GM13976 (cell line): ENCODE results near the gene ADCY2.

Source experiments
- DNase-seq: peaks from one replicate; pipeline ENCODE4 v3.0.0; 2012; ENCODE audit warnings: low spot score
- CTCF ChIP-seq: IDR thresholded peaks from 2 replicates; pipeline ENCODE4 v1.5.1; 2012; ENCODE audit warnings: borderline replicate concordance, mild to moderate bottlenecking; ENCODE audit not compliant: insufficient read depth; ENCODE audit errors: extremely low read depth, missing control alignments, control extremely low read depth
- in situ Hi-C: fragments of 300-500 bp; cut with MboI; formaldehyde crosslinking; loops from one replicate; pipeline ENCODE4 v1.12.0; 2022; ENCODE audit warnings: low sequenced_read_pairs, mixed read lengths, inconsistent platforms; ENCODE audit not compliant: unreplicated experiment

Gene ADCY2

DNA sequence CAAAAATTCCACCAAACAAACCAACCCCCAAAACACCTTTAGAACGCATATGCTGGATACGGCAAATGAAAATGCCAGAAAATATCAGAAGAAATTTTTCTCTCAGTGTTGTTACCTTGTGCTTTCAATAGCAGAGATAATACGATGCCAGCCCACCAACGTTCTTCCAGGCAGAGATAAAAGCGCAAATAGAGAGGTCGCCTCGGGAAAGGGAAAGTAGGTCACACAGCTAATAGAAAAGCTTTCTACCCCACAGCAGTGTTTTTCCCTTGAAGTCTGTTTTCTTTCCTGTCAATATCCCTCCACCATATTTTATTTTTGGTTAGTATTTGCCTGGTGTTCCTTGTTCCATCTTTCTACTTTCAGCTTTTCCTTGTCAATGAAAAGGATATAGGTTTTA is 353.7 kb downstream of the ADCY2 start:
- in situ Hi-C loops = no loop called here
- no peak for TF ChIP-seq CTCF
- DNase-seq = no peak

- in situ Hi-C loops = no loop called here
- no peak for TF ChIP-seq CTCF
- DNase-seq = no peak
Observed at GRCh38 chr5:7751874-7752273, 355.9 kb downstream of the ADCY2 start.

DNA sequence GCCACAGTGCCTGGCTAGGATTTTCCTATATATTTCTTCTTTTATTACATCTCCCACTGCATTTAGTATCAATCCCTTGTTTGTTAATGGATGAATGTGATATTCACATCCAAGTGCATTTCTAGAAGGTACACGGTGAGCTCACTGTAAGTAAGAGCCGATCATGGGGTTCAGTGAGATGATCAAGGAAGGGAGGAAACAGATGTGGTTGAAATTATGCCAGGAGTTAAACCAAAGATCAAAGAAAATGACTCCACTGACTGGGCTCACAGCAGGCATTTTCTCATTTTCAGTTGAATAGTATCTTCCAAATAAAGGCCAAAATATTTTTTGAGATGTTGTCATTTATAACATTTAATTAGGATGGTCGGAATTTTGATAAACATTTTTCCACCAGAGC is 357.2 kb downstream of the ADCY2 start:
- DNase-seq = no peak
- in situ Hi-C loops = no loop called here
- no peak for TF ChIP-seq CTCF

GRCh38 chr5:7753596-7753995 is 357.7 kb downstream of the ADCY2 start:
- no peak for DNase-seq
- no peak for TF ChIP-seq CTCF
- in situ Hi-C loops = no loop called here

- DNase-seq = no peak
- TF ChIP-seq CTCF = no peak
- in situ Hi-C loops = no loop called here
Observed at GRCh38 chr5:7754490-7754889, 358.6 kb downstream of the ADCY2 start.

- peak; percentile 87 for TF ChIP-seq CTCF
- DNase-seq = peak; percentile 74
- in situ Hi-C loops = no loop called here
Observed at GRCh38 chr5:7754997-7755596, 359.2 kb downstream of the ADCY2 start.
